AG09309 (cell line): ENCODE results near the gene HIVEP1.
A peak's percentile ranks its signal among the peaks of the same experiment; 100 is the strongest.

ENCODE experiments used
- DNase-seq: peaks from one replicate; pipeline ENCODE4 v3.0.0-alpha.2; 2010; ENCODE audit warnings: low read depth
- H3K4me3 ChIP-seq: 2 replicates; pipeline ENCODE4 v1.5.1; 2011; ENCODE audit warnings: mild to moderate bottlenecking, low read depth, low read length, moderate library complexity; ENCODE audit not compliant: control insufficient read depth
- CTCF ChIP-seq: IDR thresholded peaks from 2 replicates; pipeline ENCODE4 v1.5.1; 2011; ENCODE audit warnings: mild to moderate bottlenecking, low read depth, low read length, inconsistent platforms; ENCODE audit not compliant: insufficient read depth, control insufficient read depth; ENCODE audit errors: missing control alignments

The HIVEP1 gene

GRCh38 chr6:11970114-11970513 lies 42.0 kb upstream of the HIVEP1 start:
- TF ChIP-seq CTCF, result no peak
- DNase-seq, result no peak
- H3K4me3 ChIP-seq, result no peak overlapping the region

- peak; percentile 87 for DNase-seq
- no peak for TF ChIP-seq CTCF
Measured at GRCh38 chr6:11971154-11971553, 41.0 kb upstream of the HIVEP1 start.

GRCh38 chr6:11972270-11972669 lies 39.8 kb upstream of the HIVEP1 start:
- TF ChIP-seq CTCF, result no peak

More at GRCh38 chr6:11971154-11971553, 41.0 kb upstream of the HIVEP1 start:
- no peak overlapping the region for H3K4me3 ChIP-seq

GRCh38 chr6:11972806-11973205 lies 39.3 kb upstream of the HIVEP1 start:
- no peak for TF ChIP-seq CTCF
- no peak for DNase-seq
- H3K4me3 ChIP-seq, result no peak overlapping the region

More at GRCh38 chr6:11972270-11972669, 39.8 kb upstream of the HIVEP1 start:
- no peak for DNase-seq
- H3K4me3 ChIP-seq, result no peak overlapping the region

- no peak for TF ChIP-seq CTCF
- DNase-seq, result no peak
- no peak overlapping the region for H3K4me3 ChIP-seq
Measured at GRCh38 chr6:11973238-11973637, 38.9 kb upstream of the HIVEP1 start.

- peak; percentile 35 for DNase-seq
- H3K4me3 ChIP-seq, result no peak overlapping the region
- TF ChIP-seq CTCF, result no peak
Measured at GRCh38 chr6:11974089-11974488, 38.0 kb upstream of the HIVEP1 start.
